HPDE6-E6E7 (cell line): ENCODE measurements around the gene MYO1D.
"Not testable (repeated sequence)": the region's sequence is repeated elsewhere in the genome, so short reads cannot be mapped to it uniquely, and the experiment has no call there.

ENCODE experiments used
- DNase-seq: peaks from one replicate; pipeline ENCODE4 v3.0.0; 2011; ENCODE audit warnings: missing footprints; ENCODE audit errors: extremely low spot score

The MYO1D gene

GRCh38 chr17:32894245-32894644 lies 17.3 kb upstream of the MYO1D start:
- DNase-seq: no peak

GRCh38 chr17:32887410-32887809 lies 10.5 kb upstream of the MYO1D start:
- not testable (repeated sequence) for DNase-seq

GRCh38 chr17:32886951-32887350 lies 10.0 kb upstream of the MYO1D start:
- not testable (repeated sequence) for DNase-seq

GRCh38 chr17:32882734-32883133 lies 5.8 kb upstream of the MYO1D start:
- DNase-seq: no peak

DNA sequence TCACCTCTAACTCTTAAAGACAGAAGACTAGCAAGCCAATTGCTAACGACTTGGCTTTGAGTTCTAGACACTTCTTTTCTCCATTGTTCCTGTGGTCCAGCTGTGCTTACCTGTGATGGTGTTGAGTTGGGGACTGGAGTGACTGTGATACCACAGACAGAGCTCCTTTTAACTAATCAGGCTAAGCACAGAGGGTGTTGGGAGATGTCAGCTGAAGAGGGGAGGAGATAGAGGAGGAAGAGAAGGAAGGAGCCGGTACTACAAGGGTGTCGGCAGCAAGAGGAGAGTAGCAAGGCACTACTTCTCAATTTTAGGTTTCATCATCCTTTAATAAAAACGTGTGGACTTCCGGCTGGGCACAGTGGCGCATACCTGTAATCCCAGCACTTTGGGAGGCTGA lies 5.1 kb upstream of the MYO1D start:
- DNase-seq: no peak

GRCh38 chr17:32880671-32881453 lies 3.9 kb upstream of the MYO1D start:
- DNase-seq: no peak

- no peak for DNase-seq
Observed at GRCh38 chr17:32879134-32879533, 2.2 kb upstream of the MYO1D start.

GRCh38 chr17:32878211-32878610 lies 1.3 kb upstream of the MYO1D start:
- DNase-seq: no peak

DNA sequence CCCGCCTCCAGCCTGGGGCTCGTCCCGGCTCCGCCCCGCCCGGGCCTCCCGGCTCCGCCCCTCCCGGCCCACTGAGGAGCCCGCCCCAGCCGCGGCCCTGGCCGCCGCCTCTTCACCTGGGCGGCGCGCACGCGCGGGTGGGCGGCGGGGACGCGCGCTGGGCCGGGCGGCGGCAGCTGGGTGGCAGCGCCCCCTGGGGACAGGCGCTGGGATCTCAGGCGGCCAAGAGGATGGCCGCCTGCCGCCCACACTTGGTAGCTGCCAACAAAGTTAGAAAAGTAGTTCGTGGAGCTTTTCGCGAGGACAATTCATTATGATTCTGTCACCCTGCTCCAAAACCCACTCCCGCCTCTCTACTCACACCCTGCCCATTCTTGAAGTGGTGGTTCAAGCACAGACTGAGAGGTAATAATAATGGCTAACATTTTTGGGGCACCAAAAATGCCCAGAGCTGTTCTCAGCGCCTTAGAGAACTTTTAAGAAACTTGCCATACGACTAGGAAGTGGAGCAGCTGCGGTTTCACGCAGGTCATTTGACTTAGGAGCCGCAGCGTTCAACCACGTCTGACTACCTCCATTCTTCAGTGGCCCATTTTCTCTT lies 340 bp upstream of the MYO1D start:
- peak; percentile 85 for DNase-seq

DNA sequence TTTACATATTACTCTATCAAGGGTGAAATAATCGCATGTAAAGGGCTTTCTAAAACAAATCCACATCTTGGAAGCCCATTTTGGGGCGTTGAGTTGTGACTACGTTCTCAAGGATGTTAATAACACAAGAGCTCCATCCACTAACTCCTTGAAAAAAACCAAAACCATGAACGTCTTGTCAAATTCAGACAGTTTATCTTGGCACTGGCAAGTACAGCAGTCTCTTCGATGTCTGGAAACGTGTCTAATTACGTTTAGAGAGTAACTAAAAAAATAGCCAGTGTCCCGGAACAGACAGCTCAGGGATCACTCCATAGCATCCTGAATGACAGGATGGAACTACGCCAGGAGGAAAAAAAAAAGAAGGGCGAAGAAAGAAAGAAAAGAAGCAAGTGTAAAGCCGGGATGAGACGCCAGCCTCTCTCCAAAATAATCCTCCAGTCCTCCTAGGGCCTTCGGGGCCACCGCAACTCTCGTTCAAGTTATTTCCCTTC lies 954 bp downstream of the MYO1D start:
- no peak for DNase-seq

DNA sequence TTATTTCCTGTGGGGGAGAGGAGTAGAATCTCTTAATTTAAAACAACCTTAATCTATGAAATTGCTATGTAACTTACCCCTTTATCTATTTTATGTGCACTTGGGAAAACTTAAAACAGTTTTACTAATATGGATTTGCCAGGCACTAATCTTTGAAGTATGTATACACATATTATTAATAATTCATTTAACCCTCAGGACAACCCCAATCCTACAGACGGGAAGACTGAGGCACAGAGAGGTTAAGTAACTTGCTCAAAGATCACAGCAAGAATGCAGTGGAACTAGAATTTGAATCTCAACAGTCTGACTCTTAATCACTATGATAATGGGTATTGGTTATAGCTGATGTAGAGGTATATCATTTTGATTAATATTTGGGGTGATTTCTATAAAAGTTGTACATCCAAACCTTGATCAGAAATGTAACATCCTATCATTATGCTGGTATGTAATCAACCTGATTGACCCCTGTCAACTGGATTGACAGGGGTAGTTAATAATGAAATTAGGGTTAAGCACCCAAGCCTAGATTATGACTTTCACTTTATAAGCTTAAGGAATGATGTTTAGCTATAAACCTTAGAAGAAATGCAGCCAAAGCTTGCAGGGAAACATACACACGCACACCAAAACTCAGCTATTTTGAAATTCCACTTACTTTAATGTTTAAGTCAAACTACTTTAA lies 1.6 kb downstream of the MYO1D start:
- no peak for DNase-seq

DNA sequence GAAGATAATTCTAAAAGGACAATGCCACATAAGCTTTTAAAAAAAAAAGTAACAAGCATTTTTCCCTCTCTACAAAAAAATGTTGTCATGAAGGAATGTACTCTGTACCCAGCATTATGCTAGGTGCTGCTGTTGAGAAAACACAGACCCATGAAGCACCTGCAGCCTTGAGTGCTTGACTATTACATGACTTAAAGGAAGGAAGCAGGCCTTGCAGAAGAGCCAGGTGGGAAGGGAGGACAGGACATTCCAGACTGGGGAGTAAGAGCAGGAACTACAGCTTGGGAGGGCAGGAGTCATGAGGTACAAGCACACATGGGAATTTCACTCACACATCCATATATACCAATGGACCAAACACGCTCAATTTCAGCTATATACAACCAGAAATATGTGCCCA lies 3.8 kb downstream of the MYO1D start:
- DNase-seq: no peak

- no peak for DNase-seq
Observed at GRCh38 chr17:32871746-32872145, 5.2 kb downstream of the MYO1D start.

DNA sequence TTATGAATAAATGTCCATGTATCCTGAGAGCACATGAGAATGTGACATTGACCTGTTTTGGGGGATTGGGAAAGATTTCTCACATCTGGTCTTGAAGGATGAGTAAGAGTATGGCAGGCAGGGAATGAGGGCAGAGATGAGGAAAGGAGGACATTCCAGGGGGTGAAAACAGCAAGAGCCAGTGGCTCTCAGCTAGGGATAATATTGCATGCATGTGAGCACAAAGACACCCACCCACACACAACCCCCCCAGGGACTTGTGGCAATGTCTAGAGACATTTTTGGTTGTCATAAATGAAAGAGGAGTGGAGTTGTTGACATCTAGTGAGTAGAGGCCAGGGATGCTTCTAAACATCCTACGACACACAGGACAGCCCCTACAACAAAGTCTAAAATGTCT lies 6.0 kb downstream of the MYO1D start:
- DNase-seq: no peak

- DNase-seq: no peak
Observed at GRCh38 chr17:32870027-32870670, 6.8 kb downstream of the MYO1D start.

DNA sequence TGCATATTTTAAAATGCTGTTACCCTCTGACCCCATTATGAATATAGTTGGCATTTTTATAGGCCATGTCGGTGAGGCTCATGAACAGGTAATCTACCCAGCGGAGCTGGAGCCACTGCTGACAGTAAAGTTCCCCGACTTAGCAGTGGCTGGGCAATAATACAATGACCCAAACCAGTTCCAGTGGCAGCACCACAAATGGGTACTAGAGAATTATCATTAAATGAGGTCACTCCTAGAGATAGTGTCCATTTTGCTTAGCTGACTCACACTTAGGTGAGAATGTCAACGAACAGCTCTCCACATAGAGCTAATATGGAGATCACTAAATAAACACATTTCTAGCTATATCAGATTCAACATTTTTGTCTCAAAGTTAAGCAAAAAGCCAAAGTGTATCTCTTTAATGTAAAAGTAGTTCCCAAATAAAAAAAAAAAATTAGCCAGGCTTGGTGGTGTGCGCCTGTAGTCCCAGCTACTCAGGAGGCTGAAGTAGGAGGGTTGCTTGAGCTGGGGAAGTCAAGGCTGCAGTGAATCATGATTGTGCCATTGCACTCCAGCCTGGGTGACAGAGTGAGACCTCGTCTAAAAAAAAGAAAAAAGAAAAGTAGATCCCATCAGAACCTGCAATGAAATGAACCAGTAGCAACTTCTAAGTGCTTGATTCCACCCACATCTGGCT lies 7.4 kb downstream of the MYO1D start:
- DNase-seq: no peak

DNA sequence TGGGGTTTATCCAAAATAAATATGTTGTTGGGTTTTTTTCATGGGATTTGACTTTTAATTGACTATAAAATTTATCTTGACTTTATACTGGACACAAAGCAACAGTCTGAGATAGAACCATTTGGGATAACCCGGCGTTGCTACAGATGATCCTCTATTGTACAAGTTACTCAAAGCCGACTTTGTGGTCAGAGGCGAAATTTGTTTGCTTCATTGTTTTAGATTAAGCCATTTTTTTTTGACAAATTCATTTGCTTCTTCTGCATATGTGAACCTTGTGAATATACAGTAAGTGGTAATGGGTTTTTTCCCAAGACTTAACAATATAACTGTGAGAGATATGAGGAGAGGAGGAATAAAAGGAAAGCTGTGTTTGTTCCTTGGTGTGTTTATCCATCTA lies 11.8 kb downstream of the MYO1D start:
- DNase-seq: no peak

DNA sequence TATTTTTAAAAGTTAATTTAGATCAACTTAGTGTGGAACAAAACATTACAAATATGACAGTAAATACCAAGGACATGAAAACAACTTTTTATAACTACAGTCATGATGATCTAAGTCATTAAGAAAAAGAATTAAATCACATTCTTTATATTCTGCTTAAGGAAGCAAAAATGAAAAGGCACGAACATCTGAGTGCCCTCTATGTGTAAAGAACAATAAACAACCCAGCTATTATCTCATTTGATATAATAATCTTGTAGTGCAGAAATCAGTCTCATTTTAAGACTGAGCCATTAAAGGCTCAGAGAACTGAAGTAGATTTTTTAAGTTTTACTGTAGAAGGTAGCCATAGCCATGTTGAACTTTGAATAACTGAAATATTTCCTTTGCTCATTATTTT lies 13.4 kb downstream of the MYO1D start:
- no peak for DNase-seq

- no peak for DNase-seq
Observed at GRCh38 chr17:32862940-32863339, 14.0 kb downstream of the MYO1D start.

DNA sequence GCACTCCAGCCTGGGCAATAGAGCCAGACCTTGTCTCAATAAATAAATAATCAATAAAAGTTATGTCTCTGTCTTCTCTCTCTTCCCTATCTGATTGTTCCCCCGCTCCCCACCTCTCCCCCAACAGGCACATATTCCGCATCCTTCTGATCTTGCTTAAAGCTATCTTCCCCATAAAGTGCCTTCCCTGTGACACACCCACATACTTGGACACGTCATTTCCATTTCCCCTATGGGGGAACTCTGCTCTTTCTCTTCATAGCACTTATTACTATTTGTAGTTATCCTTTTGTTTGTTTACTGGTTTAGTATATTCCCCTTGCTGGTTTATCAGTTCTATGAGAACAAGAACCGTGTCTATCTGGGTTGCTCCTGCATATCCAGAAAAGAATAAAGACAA lies 14.9 kb downstream of the MYO1D start:
- no peak for DNase-seq

GRCh38 chr17:32859857-32860525 lies 16.9 kb downstream of the MYO1D start:
- DNase-seq: no peak
